NCI-H226 (cell line): ENCODE data around the gene DYNAP.
A peak's percentile ranks its signal among the peaks of the same experiment; 100 is the strongest.

Experiments used
- DNase-seq: peaks from one replicate; pipeline ENCODE4 v3.0.0-alpha.2; 2015

The DYNAP gene

GRCh38 chr18:54590945-54591344 lies at the start of gene DYNAP:
Gene DYNAP, plus strand, starts transcription at chr18:54591245. Its CDS starts 38 bp downstream, at chr18:54591283.
- no peak for DNase-seq

GRCh38 chr18:54551590-54551989 lies 39.5 kb upstream of the DYNAP start:
- DNase-seq: no peak

- DNase-seq: peak; percentile 7
Observed at GRCh38 chr18:54555286-54555685, 35.8 kb upstream of the DYNAP start.

GRCh38 chr18:54555996-54556395 lies 35.0 kb upstream of the DYNAP start:
- DNase-seq: no peak

- no peak for DNase-seq
Observed at GRCh38 chr18:54557958-54558357, 33.1 kb upstream of the DYNAP start.

- no peak for DNase-seq
Observed at GRCh38 chr18:54558609-54559585, 32.1 kb upstream of the DYNAP start.

- no peak for DNase-seq
Observed at GRCh38 chr18:54561706-54562267, 29.3 kb upstream of the DYNAP start.

- DNase-seq: no peak
Observed at GRCh38 chr18:54580202-54580729, 10.8 kb upstream of the DYNAP start.

GRCh38 chr18:54584065-54584464 lies 7.0 kb upstream of the DYNAP start:
- DNase-seq: no peak

GRCh38 chr18:54585743-54586142 lies 5.3 kb upstream of the DYNAP start:
- no peak for DNase-seq

GRCh38 chr18:54604211-54604610 lies 13.2 kb downstream of the DYNAP start:
- DNase-seq: no peak

GRCh38 chr18:54606835-54607212 lies 15.8 kb downstream of the DYNAP start:
- no peak for DNase-seq

- DNase-seq: no peak
Observed at GRCh38 chr18:54607213-54608027, 16.4 kb downstream of the DYNAP start.

- DNase-seq: peak; percentile 3
Observed at GRCh38 chr18:54608028-54608642, 17.1 kb downstream of the DYNAP start.

- no peak for DNase-seq
Observed at GRCh38 chr18:54611816-54612215, 20.8 kb downstream of the DYNAP start.

GRCh38 chr18:54612237-54612636 lies 21.2 kb downstream of the DYNAP start:
- DNase-seq: no peak

- no peak for DNase-seq
Observed at GRCh38 chr18:54613174-54613573, 22.1 kb downstream of the DYNAP start.

GRCh38 chr18:54616220-54616848 lies 25.3 kb downstream of the DYNAP start:
- no peak for DNase-seq

- DNase-seq: no peak
Observed at GRCh38 chr18:54622084-54622483, 31.0 kb downstream of the DYNAP start.

GRCh38 chr18:54626779-54627178 lies 35.7 kb downstream of the DYNAP start:
- no peak for DNase-seq

- DNase-seq: no peak
Observed at GRCh38 chr18:54630963-54631362, 39.9 kb downstream of the DYNAP start.

- DNase-seq: no peak
Observed at GRCh38 chr18:54636217-54636616, 45.2 kb downstream of the DYNAP start.
